ENCODE data around the gene GANC. TPM values are rescaled to one million over a fixed set of nuclear protein-coding genes. Genes with fewer than 3 reads are reported as not detected.
"Not testable (repeated sequence)": the region's sequence is repeated elsewhere in the genome, so short reads cannot be mapped to it uniquely, and the experiment has no call there.

The GANC gene
- total RNA-seq = 39.3 TPM
- polyA plus RNA-seq = 12.2 TPM

- Histone ChIP-seq H3K27ac (ENCODE audit: low read depth) (peak within 1 kb of the TSS; percentile 97), H3K4me3 (ENCODE audit: low read depth, low read length) (peak within 1 kb of the TSS; percentile 42), H3K4me1 (ENCODE audit: insufficient read depth) (peaks cover 3% of the 10 kb centered on the region), H3K36me3 (ENCODE audit: insufficient read depth) (no peaks in the 10 kb centered on the region)
- under 1% methylated on average over 52 of the region's 52 CpGs for WGBS
- peak; percentile 97 for DNase-seq (ENCODE audit: extremely low spot score)
Observed at GRCh38 chr15:42272939-42273899, at the start of gene GANC, which contains the start of gene TMEM87A. Gene GANC (plus strand): TSS chr15:42273201. CDS start chr15:42274482, 1,281 bp downstream. Gene TMEM87A (minus strand): TSS chr15:42273433. CDS start chr15:42273398, 35 bp downstream.

- 91% methylated on average over 5 of the region's 5 CpGs for WGBS
- no peak overlapping the region for H3K4me3 ChIP-seq (ENCODE audit: low read depth, low read length)
- H3K4me1 ChIP-seq (ENCODE audit: insufficient read depth) = no peaks in the 10 kb centered on the region
- DNase-seq (ENCODE audit: extremely low spot score) = no peak
- peaks cover 7% of the 10 kb centered on the region for H3K36me3 ChIP-seq (ENCODE audit: insufficient read depth)
- no peak overlapping the region for H3K27ac ChIP-seq (ENCODE audit: low read depth)
Observed at GRCh38 chr15:42226648-42227047, 46.4 kb upstream of the GANC start.

GRCh38 chr15:42228036-42228435, 45.0 kb upstream of the GANC start:
- H3K36me3 ChIP-seq (ENCODE audit: insufficient read depth) = peaks cover 6% of the 10 kb centered on the region
- no peaks in the 10 kb centered on the region for H3K4me1 ChIP-seq (ENCODE audit: insufficient read depth)
- no peak for DNase-seq (ENCODE audit: extremely low spot score)
- WGBS = 44% methylated on average over 1 of the region's 1 CpG
- no peak overlapping the region for H3K27ac ChIP-seq (ENCODE audit: low read depth)
- H3K4me3 ChIP-seq (ENCODE audit: low read depth, low read length) = no peak overlapping the region

GRCh38 chr15:42228981-42229380, 44.0 kb upstream of the GANC start:
- 92% methylated on average over 5 of the region's 5 CpGs for WGBS
- not testable (repeated sequence) for H3K4me1 ChIP-seq (ENCODE audit: insufficient read depth); DNase-seq (ENCODE audit: extremely low spot score); H3K4me3 ChIP-seq (ENCODE audit: low read depth, low read length); H3K36me3 ChIP-seq (ENCODE audit: insufficient read depth); H3K27ac ChIP-seq (ENCODE audit: low read depth)

DNA sequence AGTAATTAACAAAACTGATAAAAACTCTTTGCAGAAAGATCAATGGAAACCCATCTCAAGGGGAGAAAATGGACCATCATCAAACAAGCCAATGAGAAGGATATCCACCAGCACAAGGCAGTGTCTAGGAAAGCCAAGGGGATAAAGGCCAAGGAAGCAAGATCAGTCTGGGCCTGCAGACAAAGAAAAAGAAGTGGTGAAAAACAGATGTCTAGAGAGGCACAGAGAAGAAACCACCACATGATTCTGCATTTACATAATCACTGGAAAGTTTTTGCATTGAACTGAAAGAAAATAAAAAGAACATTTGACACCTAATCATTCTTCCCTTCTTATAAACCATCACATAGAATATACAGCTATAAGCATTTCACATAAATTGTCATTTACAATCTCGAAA, 41.9 kb upstream of the GANC start:
- Histone ChIP-seq H3K36me3 (ENCODE audit: insufficient read depth) (peaks cover 2% of the 10 kb centered on the region), H3K4me1 (ENCODE audit: insufficient read depth) (no peaks in the 10 kb centered on the region), H3K4me3 (ENCODE audit: low read depth, low read length) (no peak overlapping the region), H3K27ac (ENCODE audit: low read depth) (no peak overlapping the region)
- WGBS = 98% methylated on average over 1 of the region's 1 CpG
- DNase-seq (ENCODE audit: extremely low spot score) = no peak

GRCh38 chr15:42232606-42233005, 40.4 kb upstream of the GANC start:
- Histone ChIP-seq H3K4me1 (ENCODE audit: insufficient read depth) (no peaks in the 10 kb centered on the region), H3K4me3 (ENCODE audit: low read depth, low read length) (no peak overlapping the region), H3K36me3 (ENCODE audit: insufficient read depth) (peaks cover 6% of the 10 kb centered on the region), H3K27ac (ENCODE audit: low read depth) (no peak overlapping the region)
- WGBS = 72% methylated on average over 5 of the region's 5 CpGs
- no peak for DNase-seq (ENCODE audit: extremely low spot score)

GRCh38 chr15:42233107-42233506, 39.9 kb upstream of the GANC start:
- peaks cover 6% of the 10 kb centered on the region for H3K36me3 ChIP-seq (ENCODE audit: insufficient read depth)
- H3K4me3 ChIP-seq (ENCODE audit: low read depth, low read length) = no peak overlapping the region
- H3K27ac ChIP-seq (ENCODE audit: low read depth) = no peak overlapping the region
- 91% methylated on average over 2 of the region's 2 CpGs for WGBS
- no peaks in the 10 kb centered on the region for H3K4me1 ChIP-seq (ENCODE audit: insufficient read depth)
- no peak for DNase-seq (ENCODE audit: extremely low spot score)

- no peak for DNase-seq (ENCODE audit: extremely low spot score)
- peaks cover 15% of the 10 kb centered on the region for H3K36me3 ChIP-seq (ENCODE audit: insufficient read depth)
- H3K27ac ChIP-seq (ENCODE audit: low read depth) = no peak overlapping the region
- H3K4me3 ChIP-seq (ENCODE audit: low read depth, low read length) = no peak overlapping the region
- no peaks in the 10 kb centered on the region for H3K4me1 ChIP-seq (ENCODE audit: insufficient read depth)
Observed at GRCh38 chr15:42239528-42240182, 33.3 kb upstream of the GANC start.

DNA sequence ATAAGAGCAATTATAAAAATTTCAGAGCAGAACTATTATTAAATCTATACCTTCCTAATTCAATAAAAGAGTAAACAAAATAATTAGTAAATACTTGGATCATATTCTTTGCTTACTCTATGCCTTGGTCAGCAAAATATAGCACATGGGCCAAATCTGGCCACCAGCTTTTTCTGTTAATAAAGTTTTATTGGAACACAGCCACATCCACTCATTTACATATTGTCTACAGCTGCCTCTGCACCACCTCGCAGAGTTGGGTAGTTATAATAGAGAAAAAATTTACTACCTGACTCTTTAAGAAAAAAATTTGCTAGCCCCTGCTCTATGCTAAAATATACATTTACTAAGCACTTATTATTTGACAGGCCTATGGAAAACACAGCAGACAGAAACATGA, 32.2 kb upstream of the GANC start:
- DNase-seq (ENCODE audit: extremely low spot score) = no peak
- no peaks in the 10 kb centered on the region for H3K4me1 ChIP-seq (ENCODE audit: insufficient read depth)
- no peak overlapping the region for H3K27ac ChIP-seq (ENCODE audit: low read depth)
- 94% methylated on average over 1 of the region's 1 CpG for whole genome bisulfite sequencing
- peaks cover 15% of the 10 kb centered on the region for H3K36me3 ChIP-seq (ENCODE audit: insufficient read depth)
- H3K4me3 ChIP-seq (ENCODE audit: low read depth, low read length) = no peak overlapping the region

DNA sequence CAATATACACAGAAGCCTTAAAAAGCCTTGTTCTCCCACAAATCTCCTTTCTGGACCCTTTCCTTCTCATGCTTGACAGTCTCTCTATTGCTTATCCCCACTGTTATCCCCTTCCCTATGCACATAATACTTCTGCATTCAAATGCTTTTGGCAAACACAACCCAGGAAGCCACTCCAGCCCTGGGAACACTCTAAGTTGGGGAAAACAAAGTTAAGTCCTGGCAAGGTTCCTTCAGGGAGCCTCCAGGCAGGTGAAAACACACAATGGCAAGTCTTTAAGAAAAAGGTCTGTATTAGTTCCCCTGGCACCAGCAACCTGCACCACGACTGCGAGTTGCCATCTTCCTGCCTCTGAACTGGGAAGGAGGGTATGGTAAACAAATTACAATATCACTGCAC, 19.7 kb upstream of the GANC start:
- Histone ChIP-seq H3K36me3 (ENCODE audit: insufficient read depth) (peaks cover 2% of the 10 kb centered on the region), H3K4me3 (ENCODE audit: low read depth, low read length) (no peak overlapping the region), H3K4me1 (ENCODE audit: insufficient read depth) (no peaks in the 10 kb centered on the region), H3K27ac (ENCODE audit: low read depth) (no peak overlapping the region)
- 95% methylated on average over 2 of the region's 2 CpGs for WGBS
- no peak for DNase-seq (ENCODE audit: extremely low spot score)

DNA sequence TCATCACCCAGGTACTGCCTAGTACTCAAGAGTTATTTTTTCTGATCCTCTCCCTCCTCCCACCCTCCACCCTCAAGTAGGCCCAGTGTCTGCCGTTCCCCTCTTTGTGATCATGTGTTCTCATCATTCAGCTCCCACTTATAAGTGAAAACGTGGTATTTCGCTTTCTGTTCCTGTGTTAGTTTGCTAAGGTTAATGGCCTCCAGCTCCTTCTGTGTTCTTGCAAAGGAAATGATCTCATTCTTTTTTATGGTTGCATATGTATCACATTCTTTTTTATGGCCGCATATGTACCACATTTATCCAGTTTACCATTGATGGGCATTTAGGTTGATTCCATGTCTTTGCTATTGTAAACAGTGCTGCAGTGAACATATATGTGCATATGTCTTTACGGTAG, 8.2 kb upstream of the GANC start:
- Histone ChIP-seq H3K36me3 (ENCODE audit: insufficient read depth) (peaks cover 2% of the 10 kb centered on the region), H3K4me3 (ENCODE audit: low read depth, low read length) (no peak overlapping the region), H3K27ac (ENCODE audit: low read depth) (no peak overlapping the region), H3K4me1 (ENCODE audit: insufficient read depth) (no peaks in the 10 kb centered on the region)
- DNase-seq (ENCODE audit: extremely low spot score) = no peak
- 92% methylated on average over 5 of the region's 5 CpGs for WGBS

- Histone ChIP-seq H3K4me1 (ENCODE audit: insufficient read depth) (no peaks in the 10 kb centered on the region), H3K36me3 (ENCODE audit: insufficient read depth) (peaks cover 2% of the 10 kb centered on the region), H3K4me3 (ENCODE audit: low read depth, low read length) (no peak overlapping the region), H3K27ac (ENCODE audit: low read depth) (no peak overlapping the region)
- DNase-seq (ENCODE audit: extremely low spot score) = no peak
Observed at GRCh38 chr15:42267286-42267685, 5.7 kb upstream of the GANC start.

DNA sequence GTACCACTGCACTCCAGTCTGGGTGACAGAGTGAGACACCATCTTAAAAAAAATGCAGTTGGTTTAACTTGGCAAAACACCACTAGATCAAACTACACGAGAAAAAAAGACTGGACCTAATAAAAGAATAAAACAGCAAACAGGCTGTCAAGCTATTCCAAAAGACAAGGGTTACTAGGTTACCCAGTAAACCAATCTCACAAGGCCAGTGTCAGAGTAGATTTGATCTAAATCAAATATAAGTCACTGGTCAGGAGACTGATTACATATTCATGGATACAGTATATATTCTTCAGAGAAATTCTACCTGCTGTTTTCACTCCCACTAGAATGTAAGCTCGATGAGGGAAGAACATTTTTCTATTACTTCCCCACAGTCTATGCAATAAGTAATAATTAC, 2.5 kb upstream of the GANC start:
- DNase-seq (ENCODE audit: extremely low spot score) = no peak
- Histone ChIP-seq H3K36me3 (ENCODE audit: insufficient read depth) (peaks cover 2% of the 10 kb centered on the region), H3K4me1 (ENCODE audit: insufficient read depth) (peaks cover 2% of the 10 kb centered on the region), H3K4me3 (ENCODE audit: low read depth, low read length) (no peak overlapping the region), H3K27ac (ENCODE audit: low read depth) (no peak overlapping the region)
- 46% methylated on average over 2 of the region's 2 CpGs for WGBS

DNA sequence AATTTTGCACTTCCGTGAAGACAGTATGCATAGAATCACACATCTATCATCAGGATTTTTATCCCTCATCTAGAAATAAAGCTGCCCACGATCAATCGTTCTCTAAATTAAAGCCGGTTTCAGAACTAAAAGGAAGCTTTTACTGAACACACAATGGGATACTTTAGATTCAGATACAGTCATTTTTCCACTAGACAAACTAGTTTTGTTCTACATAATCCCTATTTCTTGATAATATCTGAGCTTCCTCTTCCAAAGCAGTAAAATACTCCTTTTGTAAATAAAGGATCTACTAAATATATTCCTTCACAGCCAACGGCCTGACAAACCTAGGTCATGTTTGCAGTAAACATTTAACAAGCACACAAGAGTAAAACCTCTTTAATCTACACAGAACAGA, 2.0 kb upstream of the GANC start:
- no peak for DNase-seq (ENCODE audit: extremely low spot score)
- Histone ChIP-seq H3K4me1 (ENCODE audit: insufficient read depth) (peaks cover 3% of the 10 kb centered on the region), H3K36me3 (ENCODE audit: insufficient read depth) (peaks cover 2% of the 10 kb centered on the region), H3K27ac (ENCODE audit: low read depth) (peak overlapping the region; percentile 38), H3K4me3 (ENCODE audit: low read depth, low read length) (no peak overlapping the region)
- WGBS = 26% methylated on average over 5 of the region's 5 CpGs
